Measurements from ENCODE around the gene TPSD1.

- no peak for TF ChIP-seq CTCF (IDR thresholded peaks at IDR 0.05; ENCODE audit: insufficient read depth, low read depth, low read length)
- TF ChIP-seq EZH2 (IDR thresholded peaks at IDR 0.05; ENCODE audit: insufficient read depth, low read length): no peak
These were observed 42.5 kb downstream of the TPSD1 start for GRCh38 chr16:1298406-1298805.

Data from astrocyte (in vitro differentiated cells and primary cell).